ENCODE data around the gene RUNX1.
A peak's percentile ranks its signal among the peaks of the same experiment; 100 is the strongest.

RUNX1 gene

GRCh38 chr21:35034203-35034926 lies 14.7 kb downstream of the RUNX1 start:
- no peak for DNase-seq (ENCODE audit: low spot score)
- no peak for TF ChIP-seq CTCF (IDR thresholded peaks at IDR 0.05)
- H3K4me3 ChIP-seq = no peak overlapping the region
- no peak overlapping the region for H3K27ac ChIP-seq

GRCh38 chr21:35032474-35033263 lies 16.4 kb downstream of the RUNX1 start:
- DNase-seq (ENCODE audit: low spot score) = no peak
- Histone ChIP-seq H3K27ac (no peak overlapping the region), H3K4me3 (no peak overlapping the region)
- TF ChIP-seq CTCF (IDR thresholded peaks at IDR 0.05) = no peak

- DNase-seq (ENCODE audit: low spot score) = no peak
- no peak overlapping the region for H3K27ac ChIP-seq
- no peak overlapping the region for H3K4me3 ChIP-seq
- TF ChIP-seq CTCF (IDR thresholded peaks at IDR 0.05) = no peak
Observed at GRCh38 chr21:35028451-35028978, 20.6 kb downstream of the RUNX1 start.

- TF ChIP-seq CTCF (IDR thresholded peaks at IDR 0.05) = no peak
- no peak overlapping the region for H3K27ac ChIP-seq
- DNase-seq (ENCODE audit: low spot score) = peak; percentile 28
- H3K4me3 ChIP-seq = no peak overlapping the region
Observed at GRCh38 chr21:35027563-35028450, 21.3 kb downstream of the RUNX1 start.

GRCh38 chr21:35026617-35027562 lies 22.2 kb downstream of the RUNX1 start:
- peak; percentile 72 for DNase-seq (ENCODE audit: low spot score)
- TF ChIP-seq CTCF (IDR thresholded peaks at IDR 0.05) = no peak
- H3K27ac ChIP-seq = no peak overlapping the region
- H3K4me3 ChIP-seq = peak overlapping the region; percentile 60

- H3K27ac ChIP-seq = no peak overlapping the region
- H3K4me3 ChIP-seq = no peak overlapping the region
- no peak for TF ChIP-seq CTCF (IDR thresholded peaks at IDR 0.05)
- no peak for DNase-seq (ENCODE audit: low spot score)
Observed at GRCh38 chr21:35026153-35026500, 23.0 kb downstream of the RUNX1 start.
